K562 (cell line): ENCODE results near the gene SLC13A1. TPM values are rescaled to one million over a fixed set of nuclear protein-coding genes. Genes with fewer than 3 reads are reported as not detected.
"Not testable (repeated sequence)": the region's sequence is repeated elsewhere in the genome, so short reads cannot be mapped to it uniquely, and the experiment has no call there.

Experiments used
- ATAC-seq: fragments of 200-7000 bp; cut with Tn5 transposase; 3 replicates; pipeline ENCODE4 v1.9.1; 2020; ENCODE audit warnings: moderate library complexity
- BruUV-seq: library from RNA; stranded (reverse); fragments of 400-500 nt; replicated peaks from 2 replicates; lab custom pipeline; 2021; lab: Mats Ljungman, UMichigan
- CTCF ChIA-PET: fragments of 300-600 bp; formaldehyde crosslinking; extraction: SDS; loops from one replicate; lab custom pipeline; 2021; ENCODE audit warnings: low intra/inter-chr PET ratio; lab: Yijun Ruan, JAX
- POLR2A ChIA-PET: fragments of 300-600, 350-650 bp; sonication (Branson Sonifier 250); formaldehyde crosslinking; extraction: SDS; loops from one replicate; lab custom pipeline; 2021; ENCODE audit warnings: antibody characterized with exemption, inconsistent platforms; lab: Yijun Ruan, JAX
- DNase-seq, 4 experiments: peaks; one replicate each; pipeline versions ENCODE4 v3.0.0 to v3.0.0-alpha.2; 2011 to 2018; ENCODE audit warnings: low spot score in 3 of 4, mixed read lengths in 3 of 4; ENCODE audit errors: extremely low read depth in 1 of 4
- FAIRE-seq: peaks from 2 replicates; lab custom pipeline; 2011; peaks lifted over from hg19 to GRCh38; lab: Jason Lieb, UNC
- H2AFZ ChIP-seq: 2 replicates; pipeline ENCODE4 v1.6.0; 2011; ENCODE audit warnings: low read depth, low read length, control low read depth, inconsistent platforms
- H3K27ac ChIP-seq: fragments of 200-600 bp; 3 replicates; pipeline ENCODE4 v1.8.0; 2011; ENCODE audit warnings: low read depth, mild to moderate bottlenecking, control low read depth, inconsistent platforms, low read length, moderate library complexity, mixed read lengths; ENCODE audit errors: extremely low read depth
- H3K27me3 ChIP-seq, 2 experiments: fragments of 300-600 bp in 1 of 2; 2 replicates in 1 of 2; 3 replicates in 1 of 2; pipeline versions ENCODE4 v1.6.0 to v1.8.0; 2011; ENCODE audit warnings: inconsistent platforms in 2 of 2, low read length in 2 of 2, mild to moderate bottlenecking in 1 of 2, mixed read lengths in 1 of 2, moderate library complexity in 1 of 2; ENCODE audit not compliant: control insufficient read depth in 2 of 2, insufficient read depth in 2 of 2
- H3K36me3 ChIP-seq: fragments of 300-600 bp; 3 replicates; pipeline ENCODE4 v1.8.0; 2011; ENCODE audit warnings: mild to moderate bottlenecking, low read length, inconsistent platforms; ENCODE audit not compliant: control insufficient read depth, insufficient read depth
- H3K4me1 ChIP-seq, 2 experiments: fragments of 200-600 bp in 1 of 2; replicated peaks in 1 of 2; 2 replicates in 1 of 2; 3 replicates in 1 of 2; pipeline versions ENCODE4 v1.5.1 to v1.8.0; 2011; ENCODE audit warnings: inconsistent platforms in 2 of 2, low read length in 2 of 2, mild to moderate bottlenecking in 1 of 2, mixed read lengths in 1 of 2, moderate library complexity in 1 of 2; ENCODE audit not compliant: control insufficient read depth in 2 of 2, insufficient read depth in 2 of 2
- H3K4me2 ChIP-seq: 2 replicates; pipeline ENCODE4 v1.6.1; 2011; ENCODE audit warnings: low read length, control low read depth, inconsistent platforms, mixed read lengths; ENCODE audit not compliant: insufficient read depth
- H3K4me3 ChIP-seq: fragments of 200-600 bp; sonication (generic), shearing (Covaris generic); 2 replicates; pipeline ENCODE4 v1.5.1; 2016; ENCODE audit warnings: control low read depth, inconsistent platforms
- H3K79me2 ChIP-seq: fragments of 200-600 bp; 3 replicates; pipeline ENCODE4 v1.8.0; 2011; ENCODE audit warnings: low read length, inconsistent platforms; ENCODE audit not compliant: control insufficient read depth, insufficient read depth
- H3K9ac ChIP-seq, 2 experiments: 2 replicates each; pipeline versions ENCODE4 v1.6.0 to v1.6.1; 2011; ENCODE audit warnings: low read depth in 2 of 2, low read length in 2 of 2, control low read depth in 1 of 2, inconsistent platforms in 1 of 2, mild to moderate bottlenecking in 1 of 2, mixed read lengths in 1 of 2; ENCODE audit not compliant: insufficient read depth in 1 of 2
- H3K9me1 ChIP-seq: one replicate; pipeline ENCODE4 v1.6.0; 2011; ENCODE audit warnings: inconsistent platforms, mild to moderate bottlenecking, low read length, moderate library complexity; ENCODE audit not compliant: control insufficient read depth, insufficient read depth
- H3K9me3 ChIP-seq: replicated peaks from 2 replicates; pipeline ENCODE4 v1.5.1; 2011; ENCODE audit warnings: low read depth, low read length, inconsistent platforms; ENCODE audit not compliant: control insufficient read depth, insufficient read depth
- H4K20me1 ChIP-seq: replicated peaks from 2 replicates; pipeline ENCODE4 v1.6.1; 2011; ENCODE audit warnings: low read length, inconsistent platforms, mixed read lengths; ENCODE audit not compliant: control insufficient read depth, insufficient read depth
- MBD2 ChIP-seq: sonication (generic); IDR thresholded peaks from 2 replicates; pipeline ENCODE4 v1.6.1; 2016; ENCODE audit warnings: low read depth, borderline replicate concordance
- RBM25 ChIP-seq: fragments of 200-400 bp; formaldehyde crosslinking; IDR thresholded peaks from 2 replicates; pipeline ENCODE4 v1.6.1; 2018; ENCODE audit warnings: low read length, low read depth, moderate library complexity; ENCODE audit not compliant: severe bottlenecking
- ZNF146 ChIP-seq: IDR thresholded peaks from one replicate; pipeline ENCODE4 v1.6.1; 2018; ENCODE audit warnings: missing compliant biosample characterization; ENCODE audit not compliant: unreplicated experiment
- WGBS: fragments of 100-300 bp; shearing (Covaris generic); methylation state at CpG from one replicate; pipeline ENCODE4 v1.1.6; 2016; ENCODE audit warnings: low coverage, mixed read lengths; ENCODE audit not compliant: insufficient coverage; ENCODE audit errors: missing lambda C conversion rate; 5-methylcytosine and 5-hydroxymethylcytosine counted together
- in situ Hi-C: fragments of 300-500 bp; cut with MboI; formaldehyde crosslinking; loops from 4 replicates; pipeline ENCODE4 v1.15.0; 2018; ENCODE audit warnings: inconsistent platforms, mixed read lengths
- intact Hi-C: fragments of 100-400 bp; cut with micrococcal nuclease; formaldehyde crosslinking; loops from 2 replicates; pipeline ENCODE4 v1.14.2; 2022
- polyA plus RNA-seq, 8 experiments: library from polyadenylated mRNA; depleted of rRNA in 4 of 8; stranded (reverse) in 5 of 8; unstranded in 3 of 8; fragments of >200 nt; fragmentation: Nextera tagmentation in 2 of 8; fragmentation: Illumina TruSeq in 1 of 8; extraction: Ambion mirVana in 2 of 8; extraction: Trizol in 1 of 8; gene quantifications; 2 replicates each; pipeline versions ENCODE4 v1.2.1 to v1.2.3, GENCODE V29; 2011 to 2014; ENCODE audit warnings: inconsistent platforms in 1 of 8, missing spikeins in 1 of 8
- total RNA-seq, 7 experiments: library from RNA; depleted of rRNA in 6 of 7; stranded (reverse); fragments of >200 nt in 6 of 7; fragmentation: Illumina TruSeq in 2 of 7; extraction: Trizol in 2 of 7; gene quantifications; 2 replicates each; pipeline versions ENCODE4 v1.2.1 to v1.2.3, GENCODE V29; 2011 to 2021; ENCODE audit warnings: low replicate concordance in 1 of 7

Gene SLC13A1
- total and polyA plus RNA-seq, 9 of the 15 experiments (the other 6 are each of a cell fraction or from before 2014, with no cell fraction given) = 0.04 TPM; not detected in 8

DNA sequence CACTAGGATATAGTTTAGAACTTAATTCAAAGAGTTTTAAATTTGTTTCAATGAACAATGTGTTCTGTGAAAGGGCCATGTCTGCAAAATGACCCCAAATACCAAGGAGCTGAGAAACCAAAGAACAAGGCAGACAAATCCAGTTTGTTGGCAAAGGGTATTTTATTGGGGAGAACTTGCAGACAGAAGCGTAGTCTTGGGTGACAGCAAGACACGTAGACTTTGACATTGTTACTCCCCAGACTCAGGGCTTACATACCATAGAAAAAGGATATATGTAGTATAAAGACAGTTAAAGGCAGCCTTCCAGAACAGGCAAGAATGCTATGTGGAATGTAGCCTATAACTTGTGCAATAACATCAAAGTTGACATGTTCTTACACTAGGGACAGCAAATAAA lies 109.3 kb downstream of the SLC13A1 start:
- ChIA-PET POLR2A (no interaction called here), CTCF (no interaction called here)
- Histone ChIP-seq H2AFZ (no peak overlapping the region), H3K9ac (no peak overlapping the region), H3K27ac (no peak overlapping the region), H3K4me2 (no peak overlapping the region), H3K27me3 (no peaks in the 10 kb centered on the region), H3K4me3 (no peak overlapping the region), H3K36me3 (no peaks in the 10 kb centered on the region), H3K9me3 (peaks cover 3% of the 10 kb centered on the region; the same call in 1 of the 2 replicates), H3K4me1 (no peaks in the 10 kb centered on the region), H3K9me1 (no peaks in the 10 kb centered on the region), H3K79me2 (no peaks in the 10 kb centered on the region), H4K20me1 (no peaks in the 10 kb centered on the region)
- DNase-seq (no peak), FAIRE-seq (no peak), ATAC-seq (no peak)
- in situ Hi-C loops (no loop called here), intact Hi-C loops (no loop called here)
- TF ChIP-seq MBD2 = no peak
- 4% methylated on average over 2 of the region's 2 CpGs for WGBS
- BruUV-seq = no TSS peak

DNA sequence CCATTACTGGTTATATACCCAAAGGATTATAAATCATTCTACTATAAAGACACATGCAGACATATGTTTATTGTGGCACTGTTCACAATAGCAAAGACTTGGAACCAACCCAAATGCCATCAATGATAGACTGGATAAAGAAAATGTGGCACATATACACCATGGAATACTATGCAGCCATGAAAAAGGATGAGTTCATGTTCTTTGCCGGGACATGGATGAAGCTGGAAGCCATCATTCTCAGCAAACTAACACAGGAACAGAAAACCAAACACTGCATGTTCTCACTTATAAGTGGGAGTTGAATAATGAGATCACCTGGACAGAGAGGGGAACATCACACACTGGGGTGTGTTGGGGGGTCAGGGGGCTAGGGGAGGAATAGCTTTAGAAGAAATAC lies 112.9 kb downstream of the SLC13A1 start:
- CTCF ChIA-PET, intact Hi-C loops, H3K27me3 ChIP-seq, H3K9me3 ChIP-seq, H2AFZ ChIP-seq, DNase-seq, H3K9me1 ChIP-seq, in situ Hi-C loops, ATAC-seq, H3K4me2 ChIP-seq, POLR2A ChIA-PET, FAIRE-seq, H3K36me3 ChIP-seq, H4K20me1 ChIP-seq, H3K79me2 ChIP-seq, H3K9ac ChIP-seq, H3K27ac ChIP-seq, H3K4me1 ChIP-seq, BruUV-seq, H3K4me3 ChIP-seq: not testable (repeated sequence)
- WGBS = 0% methylated on average over 1 of the region's 1 CpG
- TF ChIP-seq ZNF146 (CRISPR knock-in tag) (peak; percentile 89), RBM25 (peak; percentile 20)

DNA sequence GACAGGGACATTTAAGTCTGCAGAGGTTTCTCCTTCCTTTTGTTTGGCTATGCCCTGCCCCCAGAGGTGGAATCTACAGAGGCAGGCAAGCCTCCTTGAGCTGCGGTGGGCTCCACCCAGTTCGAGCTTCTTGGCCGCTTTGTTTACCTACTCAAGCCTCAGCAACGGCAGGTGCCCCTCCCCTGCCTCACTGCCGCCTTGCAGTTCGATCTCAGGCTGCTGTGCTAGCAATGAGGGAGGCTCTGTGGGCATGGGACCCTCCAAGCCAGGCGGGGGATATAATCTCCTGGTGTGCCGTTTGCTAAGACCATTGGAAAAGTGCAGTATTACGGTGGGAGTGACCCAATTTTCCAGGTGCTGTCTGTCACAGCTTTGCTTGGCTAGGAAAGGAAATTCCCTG lies 114.9 kb downstream of the SLC13A1 start:
- H3K27me3 ChIP-seq, H3K4me2 ChIP-seq, H2AFZ ChIP-seq, in situ Hi-C loops, H3K79me2 ChIP-seq, H3K36me3 ChIP-seq, H3K9me3 ChIP-seq, POLR2A ChIA-PET, H3K9ac ChIP-seq, DNase-seq, intact Hi-C loops, H3K27ac ChIP-seq, H4K20me1 ChIP-seq, CTCF ChIA-PET, ATAC-seq, FAIRE-seq, H3K9me1 ChIP-seq, BruUV-seq, H3K4me3 ChIP-seq, H3K4me1 ChIP-seq: not testable (repeated sequence)
- 0% methylated on average over 9 of the region's 9 CpGs for WGBS
